Right lobe of liver (tissue), 4 donors: Measurements from ENCODE around the gene ANP32B.

Experiments used
- POLR2A ChIP-seq: fragments of 450-650 bp; IDR thresholded peaks from one replicate; pipeline ENCODE4 v1.6.1; 2017; ENCODE audit warnings: antibody characterized with exemption, mild to moderate bottlenecking
- TF ChIP-seq, protein P1 (sequence below), 4 donors: fragments of 200-600 bp in 3 of 4; fragments of 450-650 bp in 1 of 4; IDR thresholded peaks; one replicate each; pipeline versions ENCODE4 v1.5.1 to v1.8.0; 2016 to 2022; ENCODE audit warnings: antibody characterized with exemption in 4 of 4, mild to moderate bottlenecking in 2 of 4
- donor health status: DM: no; HTN: no; CAD: no.
- donor health status: DM: no; HTN: no; CAD: no.
- donor health status: DM: no; HTN: yes; CAD: no.

DNA sequence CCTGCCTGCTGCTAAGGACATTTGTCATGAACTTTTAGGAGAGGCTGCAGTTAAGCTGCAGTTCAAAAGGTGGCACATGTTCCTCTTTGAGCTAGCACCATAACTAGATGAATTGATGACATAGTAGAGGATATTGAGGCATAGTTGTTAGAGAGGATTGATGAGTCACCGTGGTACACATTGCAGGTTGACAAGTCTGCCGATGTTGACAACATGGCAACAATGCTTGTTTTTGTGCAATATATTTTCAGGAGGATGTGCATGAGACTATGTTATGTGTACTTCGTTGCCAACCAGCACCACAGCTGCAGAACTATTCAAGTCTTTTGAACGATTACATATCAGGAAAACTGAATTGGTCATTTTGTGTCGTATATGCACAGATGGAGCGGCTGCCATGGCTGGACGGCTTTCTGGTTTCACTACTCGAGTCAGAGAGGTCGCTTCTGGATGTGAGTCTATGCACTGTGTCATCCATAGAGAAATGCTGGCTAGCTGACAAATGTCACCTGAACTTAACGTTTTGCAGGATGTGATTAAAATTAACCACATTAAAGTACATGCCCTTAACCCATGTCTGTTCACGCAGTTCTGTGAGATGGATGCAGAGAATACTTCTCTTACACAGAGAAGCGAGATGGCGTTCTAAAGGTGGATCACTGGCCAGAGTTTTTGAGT, 24.2 kb downstream of the ANP32B start:
- no peak for TF ChIP-seq POLR2A
- TF ChIP-seq, protein P1, sequence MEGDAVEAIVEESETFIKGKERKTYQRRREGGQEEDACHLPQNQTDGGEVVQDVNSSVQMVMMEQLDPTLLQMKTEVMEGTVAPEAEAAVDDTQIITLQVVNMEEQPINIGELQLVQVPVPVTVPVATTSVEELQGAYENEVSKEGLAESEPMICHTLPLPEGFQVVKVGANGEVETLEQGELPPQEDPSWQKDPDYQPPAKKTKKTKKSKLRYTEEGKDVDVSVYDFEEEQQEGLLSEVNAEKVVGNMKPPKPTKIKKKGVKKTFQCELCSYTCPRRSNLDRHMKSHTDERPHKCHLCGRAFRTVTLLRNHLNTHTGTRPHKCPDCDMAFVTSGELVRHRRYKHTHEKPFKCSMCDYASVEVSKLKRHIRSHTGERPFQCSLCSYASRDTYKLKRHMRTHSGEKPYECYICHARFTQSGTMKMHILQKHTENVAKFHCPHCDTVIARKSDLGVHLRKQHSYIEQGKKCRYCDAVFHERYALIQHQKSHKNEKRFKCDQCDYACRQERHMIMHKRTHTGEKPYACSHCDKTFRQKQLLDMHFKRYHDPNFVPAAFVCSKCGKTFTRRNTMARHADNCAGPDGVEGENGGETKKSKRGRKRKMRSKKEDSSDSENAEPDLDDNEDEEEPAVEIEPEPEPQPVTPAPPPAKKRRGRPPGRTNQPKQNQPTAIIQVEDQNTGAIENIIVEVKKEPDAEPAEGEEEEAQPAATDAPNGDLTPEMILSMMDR (IDR thresholded peaks at IDR 0.05) = no peak
